SK-N-MC (cell line): ENCODE data around the gene MANEA.
"Not testable (repeated sequence)": the region's sequence is repeated elsewhere in the genome, so short reads cannot be mapped to it uniquely, and the experiment has no call there.

Source experiments
- DNase-seq: peaks from one replicate; pipeline ENCODE4 v3.0.0-alpha.2; 2011; ENCODE audit warnings: low read depth, low spot score
- H3K27ac ChIP-seq: fragments of 200-600 bp; sonication (generic); 2 replicates; pipeline ENCODE4 v1.5.1; 2016; ENCODE audit warnings: mixed run types
- H3K36me3 ChIP-seq: fragments of 200-600 bp; sonication (generic); 2 replicates; pipeline ENCODE4 v1.6.1; 2017; ENCODE audit warnings: antibody characterized with exemption, low read length, mixed read lengths; ENCODE audit not compliant: insufficient read depth
- H3K4me3 ChIP-seq: fragments of 200-600 bp; sonication (generic); 2 replicates; pipeline ENCODE4 v1.5.1; 2016
- H3K9ac ChIP-seq: fragments of 200-600 bp; sonication (generic); 2 replicates; pipeline ENCODE4 v1.8.0; 2017; ENCODE audit warnings: mixed run types, mixed read lengths; ENCODE audit not compliant: insufficient read length
- H3K9me3 ChIP-seq: fragments of 200-600 bp; sonication (generic); 2 replicates; pipeline ENCODE4 v1.6.1; 2017; ENCODE audit warnings: low read depth, mild to moderate bottlenecking, antibody characterized with exemption, low read length, moderate library complexity, mixed read lengths
- EZH2 ChIP-seq: fragments of 200-600 bp; sonication (generic); IDR thresholded peaks from one replicate; pipeline ENCODE4 v1.6.1; 2017; ENCODE audit warnings: antibody characterized with exemption
- FOXP2 ChIP-seq: optimal IDR thresholded peaks from 2 replicates; pipeline ENCODE3; 2011; ENCODE audit warnings: mild to moderate bottlenecking, moderate library complexity; ENCODE audit not compliant: insufficient read depth; ENCODE audit errors: extremely low read length, control extremely low read depth
- POLR2AphosphoS5 ChIP-seq: IDR thresholded peaks from 2 replicates; pipeline ENCODE4 v1.6.1; 2012; ENCODE audit warnings: mild to moderate bottlenecking, low read depth, low read length, borderline replicate concordance

MANEA gene

GRCh38 chr6:95547043-95547442 is 30.3 kb upstream of the MANEA start:
- DNase-seq: no peak
- H3K36me3 ChIP-seq: no peaks in the 10 kb centered on the region
- H3K4me3 ChIP-seq: no peak overlapping the region
- no peak for TF ChIP-seq EZH2
- no peak for TF ChIP-seq POLR2AphosphoS5
- TF ChIP-seq FOXP2: no peak
- no peaks in the 10 kb centered on the region for H3K9me3 ChIP-seq
- no peak overlapping the region for H3K9ac ChIP-seq
- H3K27ac ChIP-seq: no peak overlapping the region

- Histone ChIP-seq H3K36me3 (no peaks in the 10 kb centered on the region), H3K9ac (no peak overlapping the region), H3K27ac (no peak overlapping the region), H3K4me3 (no peak overlapping the region), H3K9me3 (no peaks in the 10 kb centered on the region)
- no peak for DNase-seq
- TF ChIP-seq FOXP2 (no peak), EZH2 (no peak), POLR2AphosphoS5 (no peak)
Observed at GRCh38 chr6:95548188-95548786, 29.0 kb upstream of the MANEA start.

GRCh38 chr6:95551678-95552324 is 25.5 kb upstream of the MANEA start:
- Histone ChIP-seq H3K4me3 (no peak overlapping the region), H3K9me3 (no peaks in the 10 kb centered on the region), H3K27ac (no peak overlapping the region), H3K36me3 (no peaks in the 10 kb centered on the region), H3K9ac (no peak overlapping the region)
- no peak for TF ChIP-seq EZH2
- no peak for TF ChIP-seq POLR2AphosphoS5
- TF ChIP-seq FOXP2: no peak
- no peak for DNase-seq

GRCh38 chr6:95553880-95554279 is 23.5 kb upstream of the MANEA start:
- no peak for TF ChIP-seq FOXP2
- TF ChIP-seq POLR2AphosphoS5: no peak
- TF ChIP-seq EZH2: no peak
- no peak overlapping the region for H3K4me3 ChIP-seq
- DNase-seq: no peak
- H3K27ac ChIP-seq: no peak overlapping the region
- no peaks in the 10 kb centered on the region for H3K9me3 ChIP-seq
- no peaks in the 10 kb centered on the region for H3K36me3 ChIP-seq
- H3K9ac ChIP-seq: no peak overlapping the region

GRCh38 chr6:95560956-95561355 is 16.4 kb upstream of the MANEA start:
- H3K36me3 ChIP-seq, H3K4me3 ChIP-seq, H3K27ac ChIP-seq, DNase-seq, H3K9me3 ChIP-seq, H3K9ac ChIP-seq: not testable (repeated sequence)

- Histone ChIP-seq H3K4me3 (no peak overlapping the region), H3K9ac (no peak overlapping the region), H3K36me3 (no peaks in the 10 kb centered on the region), H3K27ac (no peak overlapping the region), H3K9me3 (no peaks in the 10 kb centered on the region)
- no peak for TF ChIP-seq POLR2AphosphoS5
- no peak for TF ChIP-seq FOXP2
- TF ChIP-seq EZH2: no peak
- no peak for DNase-seq
Observed at GRCh38 chr6:95569560-95569959, 7.8 kb upstream of the MANEA start.

GRCh38 chr6:95572098-95572497 is 5.2 kb upstream of the MANEA start:
- no peak for TF ChIP-seq EZH2
- no peak for TF ChIP-seq FOXP2
- no peak for TF ChIP-seq POLR2AphosphoS5
- Histone ChIP-seq H3K27ac (no peak overlapping the region), H3K9me3 (no peaks in the 10 kb centered on the region), H3K9ac (no peak overlapping the region), H3K4me3 (no peak overlapping the region), H3K36me3 (no peaks in the 10 kb centered on the region)
- no peak for DNase-seq

GRCh38 chr6:95574811-95575210 is 2.5 kb upstream of the MANEA start:
- DNase-seq: peak; percentile 28
- peak overlapping the region; percentile 97 for H3K4me3 ChIP-seq
- TF ChIP-seq FOXP2 (peak; percentile 88), EZH2 (no peak)
- no peak overlapping the region for H3K9ac ChIP-seq
- H3K9me3 ChIP-seq: no peaks in the 10 kb centered on the region
- H3K27ac ChIP-seq: no peak overlapping the region
- no peaks in the 10 kb centered on the region for H3K36me3 ChIP-seq

- Histone ChIP-seq H3K9ac (peak overlapping the region; percentile 89), H3K36me3 (0 out of 2 replicates have a peak, but pooled peaks cover 3% of the 10 kb centered on the region), H3K27ac (peak overlapping the region; percentile 88), H3K4me3 (peak overlapping the region; percentile 97), H3K9me3 (no peaks in the 10 kb centered on the region)
- DNase-seq: peak; percentile 18
- TF ChIP-seq FOXP2 (no peak), POLR2AphosphoS5 (no peak), EZH2 (no peak)
Observed at GRCh38 chr6:95576218-95576997, 927 bp upstream of the MANEA start.
